PC-3 (cell line): ENCODE measurements around the gene DUOX1.

Experiments
- CTCF ChIP-seq: fragments of 300-600 bp; sonication (generic); conservative IDR thresholded peaks from 2 replicates; pipeline ENCODE4 v1.5.1; 2017; ENCODE audit warnings: antibody characterized with exemption, low read depth, mild to moderate bottlenecking, low read length
- EZH2 ChIP-seq: fragments of 300-600 bp; sonication (generic); IDR thresholded peaks from one replicate; pipeline ENCODE4 v1.6.1; 2017; ENCODE audit warnings: antibody characterized with exemption, mild to moderate bottlenecking, low read length; ENCODE audit not compliant: unreplicated experiment
- EZH2phosphoT487 ChIP-seq: fragments of 300-600 bp; sonication (generic); IDR thresholded peaks from 2 replicates; pipeline ENCODE4 v1.6.1; 2018; ENCODE audit warnings: mild to moderate bottlenecking, antibody characterized with exemption, low read length, borderline replicate concordance

GRCh38 chr15:45088801-45089711 lies 40.7 kb upstream of the DUOX1 start:
- TF ChIP-seq CTCF (no peak), EZH2phosphoT487 (no peak), EZH2 (no peak)
